GM12892 (cell line): ENCODE results near the gene PPP1R3A.

Experiments
- POLR2A ChIP-seq: IDR thresholded peaks from 2 replicates; pipeline ENCODE4 v1.6.1; 2011; ENCODE audit warnings: low read depth, low read length, control low read depth
- POLR2AphosphoS5 ChIP-seq: IDR thresholded peaks from 2 replicates; pipeline ENCODE4 v1.6.1; 2011; ENCODE audit warnings: low read depth, low read length, control low read depth

DNA sequence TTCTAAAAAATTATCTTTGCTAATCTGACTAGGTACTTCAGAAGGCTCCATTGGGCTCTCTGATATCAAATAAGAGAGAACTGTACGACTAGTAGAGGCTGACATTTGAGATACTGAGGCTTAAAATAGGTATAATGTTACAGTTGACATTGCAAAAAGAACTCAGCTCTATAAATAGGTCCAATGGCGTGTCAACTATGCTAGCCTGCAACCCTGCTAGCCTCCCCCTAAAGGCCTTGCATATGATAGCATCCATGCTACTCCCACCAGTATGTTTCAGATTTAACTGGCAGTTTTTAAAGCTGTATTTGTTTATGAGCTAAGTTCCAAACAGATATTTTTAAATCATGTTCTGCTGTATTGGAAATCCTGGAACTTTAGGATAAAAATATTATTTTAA is at the start of gene PPP1R3A:
- no peak for TF ChIP-seq POLR2A
- TF ChIP-seq POLR2AphosphoS5 = no peak
